ENCODE measurements around the gene PLIN4.
A peak's percentile ranks its signal among the peaks of the same experiment; 100 is the strongest.

Gene PLIN4

GRCh38 chr19:4455719-4456475, 62.4 kb downstream of the PLIN4 start:
- DNase-seq (ENCODE audit: low read depth) = peak; percentile 92

GRCh38 chr19:4454747-4455718, 63.3 kb downstream of the PLIN4 start:
- DNase-seq (ENCODE audit: low read depth) = peak; percentile 91

GRCh38 chr19:4453232-4454179, 64.8 kb downstream of the PLIN4 start:
- DNase-seq (ENCODE audit: low read depth) = no peak

- no peak for DNase-seq (ENCODE audit: low read depth)
Measured at GRCh38 chr19:4452230-4452990, 65.9 kb downstream of the PLIN4 start.

All from amniotic epithelial cell (primary cell).